Ishikawa (cell line): ENCODE measurements around the gene GAK.

ENCODE experiments used
- CREB1 ChIP-seq: IDR thresholded peaks from 2 replicates; pipeline ENCODE4 v1.6.1; 2012; ENCODE audit warnings: low read depth
- EP300 ChIP-seq: IDR thresholded peaks from 2 replicates; pipeline ENCODE4 v1.6.1; 2012; ENCODE audit warnings: borderline replicate concordance
- FOXM1 ChIP-seq: IDR thresholded peaks from 2 replicates; pipeline ENCODE4 v1.6.1; 2012; ENCODE audit warnings: low read depth, borderline replicate concordance
- RAD21 ChIP-seq: IDR thresholded peaks from 2 replicates; pipeline ENCODE4 v1.6.1; 2012; ENCODE audit warnings: low read depth
- TCF12 ChIP-seq: IDR thresholded peaks from 2 replicates; pipeline ENCODE4 v1.6.1; 2012; ENCODE audit warnings: low read depth
- TF ChIP-seq, protein P1 (sequence below): IDR thresholded peaks from 2 replicates; pipeline ENCODE4 v1.6.1; 2012
- TF ChIP-seq, protein P2 (sequence below): IDR thresholded peaks from 2 replicates; pipeline ENCODE4 v1.6.1; 2012

DNA sequence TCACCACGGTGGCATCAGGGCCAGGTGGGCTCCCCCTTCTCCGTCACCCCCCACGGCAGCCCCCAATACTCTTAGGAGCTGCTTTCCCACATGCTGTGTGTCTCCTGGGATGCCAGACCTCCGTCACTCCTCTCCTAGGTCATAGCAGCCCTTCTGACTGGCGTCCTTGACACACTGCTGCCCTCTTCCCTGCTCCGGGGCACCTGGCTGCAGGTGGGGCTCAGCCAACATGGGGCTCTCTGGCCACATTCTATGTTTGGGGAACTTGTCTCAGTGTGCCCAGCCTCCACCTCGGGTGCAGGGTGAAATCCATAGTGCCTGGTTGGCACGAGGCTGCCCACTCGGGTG lies 14.0 kb upstream of the GAK start:
- TF ChIP-seq, protein P1, sequence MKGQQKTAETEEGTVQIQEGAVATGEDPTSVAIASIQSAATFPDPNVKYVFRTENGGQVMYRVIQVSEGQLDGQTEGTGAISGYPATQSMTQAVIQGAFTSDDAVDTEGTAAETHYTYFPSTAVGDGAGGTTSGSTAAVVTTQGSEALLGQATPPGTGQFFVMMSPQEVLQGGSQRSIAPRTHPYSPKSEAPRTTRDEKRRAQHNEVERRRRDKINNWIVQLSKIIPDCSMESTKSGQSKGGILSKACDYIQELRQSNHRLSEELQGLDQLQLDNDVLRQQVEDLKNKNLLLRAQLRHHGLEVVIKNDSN, result no peak
- TF ChIP-seq TCF12, result no peak
- no peak for TF ChIP-seq FOXM1
- TF ChIP-seq, protein P2, sequence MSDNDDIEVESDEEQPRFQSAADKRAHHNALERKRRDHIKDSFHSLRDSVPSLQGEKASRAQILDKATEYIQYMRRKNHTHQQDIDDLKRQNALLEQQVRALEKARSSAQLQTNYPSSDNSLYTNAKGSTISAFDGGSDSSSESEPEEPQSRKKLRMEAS, result no peak
- no peak for TF ChIP-seq RAD21
- TF ChIP-seq EP300, result no peak
- no peak for TF ChIP-seq CREB1
